Esophagus muscularis mucosa (tissue), 4 donors: ENCODE data around the gene MACROD2.

Experiments used
- CTCF ChIP-seq, 3 experiments: fragments of 200-600 bp in 2 of 3; fragments of 450-650 bp in 1 of 3; sonication (generic) in 2 of 3; IDR thresholded peaks; one replicate each; pipeline ENCODE4 v1.5.1; 2017 to 2019; ENCODE audit warnings: antibody characterized with exemption in 3 of 3, mild to moderate bottlenecking in 2 of 3, moderate library complexity in 1 of 3
- EP300 ChIP-seq: sonication (generic); formaldehyde crosslinking; IDR thresholded peaks from one replicate; pipeline ENCODE4 v1.6.1; 2017; ENCODE audit warnings: antibody characterized with exemption
- POLR2A ChIP-seq: fragments of 450-650 bp; IDR thresholded peaks from one replicate; pipeline ENCODE4 v1.6.1; 2017; ENCODE audit warnings: antibody characterized with exemption, moderate library complexity, mild to moderate bottlenecking, low read depth
- POLR2AphosphoS5 ChIP-seq, 2 donors: sonication (generic); formaldehyde crosslinking; IDR thresholded peaks; one replicate each; pipeline ENCODE4 v1.6.1; 2017; ENCODE audit warnings: antibody characterized with exemption in 2 of 2

- TF ChIP-seq CTCF (IDR thresholded peaks at IDR 0.05) (no peak), POLR2A (no peak), EP300 (no peak), POLR2AphosphoS5 (IDR thresholded peaks at IDR 0.05) (no peak)
These were observed 1244.4 kb downstream of the MACROD2 start for GRCh38 chr20:15239542-15240206.
